Smooth muscle cell of the brain vasculature (primary cell): ENCODE results near the gene DUSP3.

ENCODE experiments used
- DNase-seq: peaks from one replicate; pipeline ENCODE4 v3.0.0-alpha.2; 2012; ENCODE audit warnings: low read depth, low spot score

Gene DUSP3

DNA sequence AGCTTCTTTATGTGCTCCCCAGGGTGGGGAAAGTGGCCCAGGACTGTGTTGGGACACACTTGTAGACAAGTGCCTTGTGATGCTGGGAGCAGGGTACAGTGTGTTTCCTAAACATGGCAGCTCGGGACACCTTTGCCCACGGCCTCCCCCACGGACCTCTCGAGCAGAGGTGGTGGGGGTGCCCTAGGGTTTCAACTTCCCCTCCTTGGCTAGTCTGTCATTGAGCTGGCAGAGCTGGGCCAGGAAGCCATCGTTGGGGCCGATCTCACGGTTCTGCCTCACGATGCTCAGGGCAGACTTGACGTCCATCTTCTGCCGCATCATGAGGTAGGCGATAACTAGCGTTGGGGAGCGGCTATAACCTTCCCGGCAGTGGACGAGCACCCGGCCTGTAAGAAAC, 9.4 kb downstream of the DUSP3 start:
- no peak for DNase-seq

GRCh38 chr17:43768943-43769342, 9.8 kb downstream of the DUSP3 start:
- no peak for DNase-seq

DNA sequence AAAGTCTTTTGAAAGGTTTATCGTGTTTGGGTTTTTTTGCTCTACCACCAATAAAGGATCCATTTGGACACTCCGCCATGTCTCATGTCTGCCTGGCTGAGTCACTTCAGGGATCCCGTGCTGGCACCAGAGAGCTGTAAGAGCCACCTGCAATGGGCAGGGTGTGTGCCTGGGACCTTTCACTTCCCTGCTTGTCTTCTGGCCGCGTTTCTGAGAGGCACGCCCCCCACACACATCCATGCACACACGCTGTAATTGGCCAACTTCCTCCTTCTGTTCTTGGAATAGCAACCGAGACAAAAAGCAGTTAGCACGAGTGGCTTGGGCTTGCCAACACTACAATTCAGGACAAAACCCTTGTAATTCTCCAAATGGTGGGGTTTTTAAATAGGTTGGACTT, 10.4 kb downstream of the DUSP3 start:
- no peak for DNase-seq

DNA sequence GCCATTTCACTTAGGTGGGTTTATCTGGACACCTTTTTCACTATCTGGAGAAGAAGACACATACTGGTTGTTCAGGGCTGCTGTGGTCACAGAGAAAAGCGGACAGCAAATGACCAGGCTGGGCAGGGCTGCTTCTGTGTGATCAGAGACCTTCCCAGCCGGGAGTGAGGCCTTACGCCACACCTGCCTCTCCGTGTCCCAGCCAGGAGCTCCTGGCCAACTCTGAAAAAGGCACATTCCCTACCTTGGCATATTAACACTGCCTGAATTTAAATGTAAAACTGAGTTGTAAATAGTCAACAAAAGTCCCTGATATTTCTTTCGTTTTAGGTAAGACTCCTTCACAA, 11.1 kb downstream of the DUSP3 start:
- no peak for DNase-seq

GRCh38 chr17:43767053-43767712, 11.6 kb downstream of the DUSP3 start:
- DNase-seq = no peak

DNA sequence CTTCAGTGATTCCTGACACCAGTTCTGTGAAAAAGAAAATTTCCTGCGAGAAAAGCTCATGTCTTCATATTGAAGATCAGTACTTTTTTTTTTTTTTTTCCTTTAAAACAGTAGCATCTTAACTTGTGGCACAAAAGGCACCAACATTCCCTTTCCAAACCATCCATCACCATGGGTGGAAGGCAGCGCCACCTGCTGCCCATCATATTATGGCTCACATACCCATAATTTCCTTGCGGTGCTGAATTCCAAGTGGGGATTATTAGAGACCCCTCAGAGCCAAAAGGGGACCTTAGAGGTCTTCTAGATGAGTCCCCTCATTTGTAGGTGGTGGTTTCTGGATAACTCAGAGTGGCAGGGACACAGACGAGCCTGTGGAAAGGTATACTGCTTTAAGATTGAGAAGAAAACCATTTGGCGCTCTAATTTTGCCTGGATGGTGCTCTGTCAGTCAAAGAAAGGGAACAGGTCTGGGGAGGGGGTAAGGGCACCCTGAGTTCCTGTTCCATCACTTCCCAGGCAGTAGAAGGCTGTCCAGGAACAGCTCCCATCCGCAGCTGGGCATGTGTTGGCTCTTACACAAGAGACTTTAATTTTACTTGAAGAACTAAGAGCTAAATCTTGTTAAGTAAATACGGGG, 12.2 kb downstream of the DUSP3 start:
- peak; percentile 40 for DNase-seq

DNA sequence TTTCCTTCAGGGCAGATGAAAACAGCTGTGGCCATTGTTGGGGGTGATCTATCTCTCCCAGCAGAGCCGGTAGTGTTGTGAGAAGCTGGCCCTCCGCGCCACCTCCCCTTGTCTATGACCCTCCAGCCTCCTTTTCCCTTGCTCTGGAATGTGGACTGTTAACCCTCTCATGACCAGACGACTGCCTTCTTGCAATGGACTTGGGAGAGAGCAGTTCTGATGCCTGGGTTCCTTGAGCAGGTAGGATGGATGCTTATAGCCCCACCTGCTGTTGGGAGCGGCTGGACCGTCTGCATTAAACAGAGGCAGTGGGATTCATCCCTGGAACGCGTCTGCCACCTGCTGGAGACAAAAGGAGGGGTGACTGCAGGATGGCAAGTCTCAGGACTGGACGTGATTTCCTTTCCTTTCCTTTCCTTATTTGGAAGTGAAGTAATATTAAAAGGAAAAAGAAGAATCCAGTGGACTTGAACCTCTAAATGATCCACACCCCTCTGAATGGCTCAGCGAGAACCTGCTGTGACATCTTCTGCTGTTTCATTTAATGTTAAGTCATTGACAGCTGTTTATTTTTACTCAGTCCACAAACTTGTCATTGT, 18.4 kb downstream of the DUSP3 start:
- DNase-seq = peak; percentile 83

DNA sequence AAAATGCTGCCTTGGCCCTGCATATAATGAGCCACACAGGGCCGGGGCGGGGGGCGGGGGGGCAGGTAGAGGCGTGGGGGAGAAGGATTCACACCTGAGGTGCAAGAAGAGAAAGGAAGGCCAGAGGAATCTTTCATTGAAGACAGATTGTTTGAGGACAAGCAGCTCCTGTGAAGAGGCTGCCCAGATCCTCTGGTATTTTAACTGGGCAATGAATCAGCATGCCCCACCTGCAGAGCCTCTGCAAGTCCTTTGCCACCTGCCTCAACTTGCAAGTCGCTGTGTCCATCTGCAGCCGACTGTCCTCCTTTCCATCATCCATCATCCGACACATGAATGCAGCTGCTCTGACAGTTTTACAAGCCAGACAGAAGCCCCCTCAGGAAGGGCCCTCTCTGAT, 18.9 kb downstream of the DUSP3 start:
- DNase-seq = no peak

GRCh38 chr17:43758497-43759174, 20.1 kb downstream of the DUSP3 start, which contains the start of gene SOST:
TSS of gene SOST (minus strand) at chr17:43758791. CDS start at chr17:43758741, 50 bp downstream.
- no peak for DNase-seq

- no peak for DNase-seq
These were observed 20.7 kb downstream of the DUSP3 start for GRCh38 chr17:43758086-43758485.

- no peak for DNase-seq
These were observed 21.6 kb downstream of the DUSP3 start for GRCh38 chr17:43757171-43757660.

- DNase-seq = no peak
These were observed 22.6 kb downstream of the DUSP3 start for GRCh38 chr17:43756201-43756600.

GRCh38 chr17:43755389-43755875, 23.3 kb downstream of the DUSP3 start:
- no peak for DNase-seq

- no peak for DNase-seq
These were observed 23.8 kb downstream of the DUSP3 start for GRCh38 chr17:43754947-43755346.

DNA sequence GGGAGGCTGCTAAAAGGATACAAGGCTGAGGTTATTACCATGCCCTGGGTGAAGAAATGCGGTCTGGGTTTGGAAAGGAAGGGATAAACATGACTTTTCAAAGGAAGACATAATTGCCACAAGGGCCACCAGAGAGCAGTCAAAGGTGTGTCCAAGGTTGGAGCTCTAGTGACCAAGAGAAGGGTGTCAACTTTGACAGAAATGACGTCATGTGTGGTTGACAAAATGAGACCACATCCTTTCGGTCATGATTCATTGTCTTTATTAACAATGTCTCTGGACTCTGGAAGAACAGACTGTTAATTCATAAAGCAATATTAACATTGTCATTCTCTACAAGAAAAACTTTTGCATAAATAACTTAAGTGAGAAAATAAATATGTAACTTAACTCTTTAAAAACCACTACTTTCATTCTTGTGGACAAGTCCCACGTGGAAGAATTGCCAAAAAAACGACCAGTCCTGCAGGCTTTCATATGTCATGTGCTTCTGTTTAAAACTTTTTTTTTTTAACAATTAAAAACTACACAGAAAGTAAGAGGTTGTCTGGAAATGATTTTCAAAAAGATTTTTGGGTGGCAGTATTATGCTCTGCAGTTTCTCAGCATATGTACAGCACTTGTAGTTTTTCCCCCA, 25.2 kb downstream of the DUSP3 start:
- no peak for DNase-seq

GRCh38 chr17:43750153-43750552, 28.6 kb downstream of the DUSP3 start:
- DNase-seq = no peak

DNA sequence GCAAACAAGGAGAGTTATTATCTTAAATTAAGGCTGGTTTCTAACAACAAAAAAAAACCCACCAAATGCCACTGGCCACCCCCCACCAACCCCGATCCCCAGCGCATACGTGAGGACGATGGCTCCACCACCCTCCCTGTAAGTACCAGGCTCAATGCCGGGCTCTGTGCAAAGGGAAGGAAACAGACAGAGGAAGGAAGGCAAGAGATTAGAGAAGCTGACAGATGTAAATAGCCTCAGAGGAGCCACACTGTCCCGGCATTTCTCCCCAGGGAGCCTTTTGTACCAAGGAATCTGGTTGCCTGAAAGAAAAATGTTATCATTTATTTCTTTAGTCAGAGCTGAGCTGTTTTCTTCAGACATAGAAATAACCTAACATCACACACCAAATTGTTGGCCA, 33.2 kb downstream of the DUSP3 start:
- no peak for DNase-seq

DNA sequence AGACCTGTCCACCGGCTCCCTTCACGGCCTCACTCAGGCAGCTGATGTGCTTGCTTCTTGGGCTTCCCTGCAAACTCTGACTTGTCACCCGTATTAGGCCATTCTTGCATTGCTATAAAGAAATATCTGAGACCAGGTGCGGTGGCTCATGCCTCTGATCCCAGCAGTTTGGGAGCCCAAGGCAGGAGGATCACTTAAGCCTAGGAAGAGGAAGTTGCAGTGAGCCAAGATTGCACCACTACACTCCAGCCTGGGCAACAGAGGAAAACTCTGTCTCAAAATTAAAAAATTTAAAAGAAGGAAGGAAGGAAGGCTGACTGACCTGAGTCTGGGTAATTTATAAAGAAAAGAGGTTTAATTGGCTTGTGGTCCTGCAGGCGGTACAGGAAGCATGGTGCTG, 37.1 kb downstream of the DUSP3 start:
- no peak for DNase-seq

DNA sequence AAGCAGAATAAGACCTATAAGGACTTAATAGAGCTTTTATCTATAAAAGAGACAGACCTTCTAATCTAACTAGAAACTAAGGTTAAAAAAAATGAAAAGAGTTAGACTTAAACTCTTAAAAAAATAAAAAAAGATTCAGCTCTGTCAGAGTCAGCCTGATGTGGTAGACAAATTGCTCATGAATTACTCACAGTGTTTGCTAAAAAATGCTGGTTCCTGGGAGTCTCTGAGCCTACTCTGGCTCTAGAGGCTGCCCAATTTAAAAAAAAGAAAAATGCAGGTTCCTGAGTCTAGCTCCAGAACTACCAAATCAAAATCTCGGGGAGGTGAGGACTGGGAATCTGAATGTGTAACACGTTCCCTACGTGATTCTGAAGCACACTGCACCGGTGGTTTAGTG, 38.2 kb downstream of the DUSP3 start:
- DNase-seq = no peak

DNA sequence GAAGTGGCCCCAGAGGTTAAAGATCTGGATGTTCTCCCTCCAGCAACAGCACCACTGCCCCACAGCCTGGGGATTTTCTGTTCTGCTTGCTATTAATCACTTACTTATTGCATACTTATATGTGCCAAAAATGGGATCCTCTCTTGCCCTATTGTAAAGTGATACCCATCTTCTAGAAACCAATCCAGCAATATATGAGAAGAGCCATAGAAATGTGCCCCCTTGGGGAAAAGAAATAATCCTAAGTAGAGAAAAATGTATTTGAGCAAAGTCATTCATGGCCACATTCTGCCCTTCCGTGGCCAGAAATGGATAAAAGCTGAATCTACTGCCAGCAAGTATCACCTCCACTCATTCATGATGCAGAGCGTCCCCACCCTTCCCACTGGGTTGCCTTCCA, 41.1 kb downstream of the DUSP3 start:
- no peak for DNase-seq

- DNase-seq = no peak
These were observed 42.4 kb downstream of the DUSP3 start for GRCh38 chr17:43736389-43736788.

DNA sequence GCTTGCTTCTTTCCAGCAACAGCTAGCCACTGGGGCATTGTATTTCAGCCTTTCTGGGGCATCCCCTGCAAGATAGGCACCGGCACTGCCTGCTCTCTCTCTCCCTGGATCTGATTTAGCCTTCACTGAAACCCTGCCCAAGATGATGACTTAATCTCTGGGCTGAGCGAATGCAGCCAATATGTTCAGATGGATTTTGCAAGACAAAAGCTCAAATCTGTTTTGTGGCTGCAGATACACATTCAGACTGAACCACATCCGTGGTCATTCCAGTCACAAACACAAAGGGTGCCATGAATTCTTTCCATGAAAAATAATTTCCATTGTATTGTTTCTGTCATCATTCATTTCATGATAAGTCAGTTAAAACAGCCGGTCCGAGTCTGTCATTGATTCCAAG, 44.4 kb downstream of the DUSP3 start:
- DNase-seq = no peak
